HUES64 (cell line): ENCODE results near the gene TMEM121.

Experiments used
- H3K27ac ChIP-seq: 2 replicates; pipeline ENCODE4 v1.7.0; 2013; ENCODE audit warnings: low read depth, low read length, inconsistent platforms
- H3K27me3 ChIP-seq: 2 replicates; pipeline ENCODE4 v1.6.1; 2013; ENCODE audit warnings: mild to moderate bottlenecking, low read length; ENCODE audit not compliant: insufficient read depth
- H3K36me3 ChIP-seq: 2 replicates; pipeline ENCODE4 v1.6.1; 2013; ENCODE audit warnings: mild to moderate bottlenecking, low read length; ENCODE audit not compliant: insufficient read depth
- H3K4me1 ChIP-seq: 2 replicates; pipeline ENCODE4 v1.6.1; 2013; ENCODE audit warnings: mild to moderate bottlenecking, low read length, moderate library complexity; ENCODE audit not compliant: insufficient read depth
- H3K4me3 ChIP-seq: 2 replicates; pipeline ENCODE4 v1.5.1; 2013; ENCODE audit warnings: mild to moderate bottlenecking, low read length, moderate library complexity
- H3K9ac ChIP-seq: 2 replicates; pipeline ENCODE4 v1.6.1; 2013; ENCODE audit warnings: mild to moderate bottlenecking, low read depth, low read length
- H3K9me3 ChIP-seq: 2 replicates; pipeline ENCODE4 v1.6.1; 2013; ENCODE audit warnings: low read depth, low read length; ENCODE audit not compliant: insufficient read depth
- WGBS: fragments of 150-250, 120-280 bp; methylation state at CpG from one replicate; pipeline ENCODE4 v1.1.7; 2013; ENCODE audit warnings: missing lambda C conversion rate; 5-methylcytosine and 5-hydroxymethylcytosine counted together

TMEM121 gene

DNA sequence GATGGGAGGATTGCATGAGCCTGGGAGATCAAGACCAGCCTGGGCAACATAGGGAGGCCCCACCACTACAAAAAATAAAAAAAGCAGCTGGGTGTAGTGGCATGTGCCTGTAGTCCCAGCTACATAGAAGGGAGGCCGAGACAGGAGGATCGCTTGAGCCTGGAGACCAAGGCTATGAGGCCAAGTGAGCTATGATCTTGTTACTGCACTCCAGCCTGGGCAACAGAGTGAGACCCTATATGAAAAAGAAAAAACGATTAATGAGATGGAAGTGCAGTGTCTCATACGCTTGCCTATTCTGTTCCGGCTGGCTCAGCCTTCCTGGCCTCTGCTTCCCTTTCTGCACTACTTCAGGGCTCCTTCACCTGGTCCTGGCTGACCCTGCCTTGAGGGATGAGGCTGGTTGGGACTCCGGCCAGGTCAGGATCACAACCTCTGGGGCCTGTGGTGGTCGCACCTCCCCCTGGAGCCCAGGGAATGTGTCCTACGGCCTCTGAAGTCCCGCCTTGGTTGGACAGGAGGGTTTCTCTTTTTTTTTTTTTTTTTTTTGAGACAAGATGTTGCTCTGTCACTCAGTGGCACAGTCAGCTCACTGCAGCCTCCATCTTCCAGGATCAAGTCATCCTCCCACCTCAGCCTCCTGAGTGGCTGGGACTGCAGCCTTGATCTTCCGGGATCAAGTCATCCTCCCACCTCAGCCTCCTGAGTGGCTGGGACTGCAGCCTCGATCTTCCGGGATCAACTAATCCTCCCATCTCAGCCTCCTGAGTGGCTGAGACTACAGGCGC is 24.7 kb upstream of the TMEM121 start:
- Histone ChIP-seq H3K4me1 (no peaks in the 10 kb centered on the region), H3K9me3 (no peaks in the 10 kb centered on the region), H3K9ac (no peak overlapping the region), H3K4me3 (no peak overlapping the region), H3K36me3 (no peaks in the 10 kb centered on the region), H3K27me3 (no peaks in the 10 kb centered on the region), H3K27ac (no peak overlapping the region)
- WGBS, result 92% methylated on average over 12 of the region's 13 CpGs

DNA sequence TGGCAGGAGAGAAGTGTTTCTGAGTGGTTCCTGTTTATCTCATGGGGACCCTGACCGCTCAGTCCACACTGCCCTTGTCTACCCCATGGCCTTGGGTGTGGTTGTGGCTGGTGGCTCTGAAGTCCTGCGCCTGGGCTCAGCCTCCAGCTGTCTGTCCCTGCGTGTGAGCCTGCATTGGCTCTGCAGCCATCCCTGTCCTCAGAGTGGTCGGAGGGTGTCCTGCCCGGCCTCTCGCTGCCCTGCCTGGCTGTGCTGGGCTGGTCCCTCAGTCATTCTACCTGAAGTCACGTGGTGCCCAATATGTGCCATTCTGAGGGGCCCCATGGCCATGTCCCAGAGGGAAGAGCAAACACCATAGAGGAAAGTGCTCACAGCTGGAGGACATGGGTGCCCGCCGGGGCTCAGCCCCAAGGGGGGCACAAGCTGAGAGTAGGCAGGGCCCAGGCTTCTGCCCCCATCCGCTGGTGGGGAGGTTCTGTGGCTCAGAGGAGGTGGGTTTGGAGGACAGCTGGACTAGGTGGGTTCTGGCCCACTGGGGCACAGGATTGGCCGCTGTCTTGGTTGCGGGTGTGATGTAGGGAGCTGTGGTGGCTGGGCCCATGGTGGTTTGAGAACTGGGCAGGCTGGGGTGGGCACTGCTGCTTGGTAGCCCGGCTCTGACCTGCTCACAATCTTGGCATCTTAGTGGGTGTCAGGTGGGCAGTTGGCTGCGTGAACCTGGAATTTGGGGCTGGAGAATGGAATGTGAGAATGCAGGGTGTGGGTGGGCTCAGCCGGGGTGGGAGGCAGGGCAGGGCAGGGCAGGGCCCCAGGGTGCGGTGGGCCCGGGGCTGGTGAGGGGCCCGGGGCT is 23.7 kb upstream of the TMEM121 start:
- no peaks in the 10 kb centered on the region for H3K4me1 ChIP-seq
- no peaks in the 10 kb centered on the region for H3K9me3 ChIP-seq
- no peak overlapping the region for H3K4me3 ChIP-seq
- no peak overlapping the region for H3K27ac ChIP-seq
- H3K27me3 ChIP-seq, result no peaks in the 10 kb centered on the region
- 86% methylated on average over 18 of the region's 18 CpGs for WGBS
- no peak overlapping the region for H3K9ac ChIP-seq
- H3K36me3 ChIP-seq, result no peaks in the 10 kb centered on the region

DNA sequence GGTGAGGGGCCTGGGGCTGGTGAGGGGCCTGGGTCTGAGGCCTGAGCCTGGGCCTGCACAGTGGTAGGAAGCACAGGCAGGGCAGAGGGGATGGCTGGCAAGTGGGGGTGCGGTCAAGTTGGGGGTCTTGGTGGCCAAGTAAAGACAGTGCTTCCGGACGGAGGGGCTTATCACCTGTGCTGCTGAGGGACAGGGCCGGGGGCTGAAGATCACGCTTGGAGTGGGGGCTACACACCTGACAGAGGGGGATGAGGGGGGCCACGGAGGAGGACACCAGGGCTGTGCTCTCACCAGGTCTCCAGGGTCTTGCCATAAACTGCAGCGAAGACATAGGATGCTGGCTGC is 23.1 kb upstream of the TMEM121 start:
- Histone ChIP-seq H3K9ac (no peak overlapping the region), H3K4me3 (no peak overlapping the region), H3K36me3 (no peaks in the 10 kb centered on the region), H3K4me1 (no peaks in the 10 kb centered on the region), H3K27ac (no peak overlapping the region), H3K9me3 (no peaks in the 10 kb centered on the region), H3K27me3 (no peaks in the 10 kb centered on the region)
- 92% methylated on average over 7 of the region's 7 CpGs for WGBS

DNA sequence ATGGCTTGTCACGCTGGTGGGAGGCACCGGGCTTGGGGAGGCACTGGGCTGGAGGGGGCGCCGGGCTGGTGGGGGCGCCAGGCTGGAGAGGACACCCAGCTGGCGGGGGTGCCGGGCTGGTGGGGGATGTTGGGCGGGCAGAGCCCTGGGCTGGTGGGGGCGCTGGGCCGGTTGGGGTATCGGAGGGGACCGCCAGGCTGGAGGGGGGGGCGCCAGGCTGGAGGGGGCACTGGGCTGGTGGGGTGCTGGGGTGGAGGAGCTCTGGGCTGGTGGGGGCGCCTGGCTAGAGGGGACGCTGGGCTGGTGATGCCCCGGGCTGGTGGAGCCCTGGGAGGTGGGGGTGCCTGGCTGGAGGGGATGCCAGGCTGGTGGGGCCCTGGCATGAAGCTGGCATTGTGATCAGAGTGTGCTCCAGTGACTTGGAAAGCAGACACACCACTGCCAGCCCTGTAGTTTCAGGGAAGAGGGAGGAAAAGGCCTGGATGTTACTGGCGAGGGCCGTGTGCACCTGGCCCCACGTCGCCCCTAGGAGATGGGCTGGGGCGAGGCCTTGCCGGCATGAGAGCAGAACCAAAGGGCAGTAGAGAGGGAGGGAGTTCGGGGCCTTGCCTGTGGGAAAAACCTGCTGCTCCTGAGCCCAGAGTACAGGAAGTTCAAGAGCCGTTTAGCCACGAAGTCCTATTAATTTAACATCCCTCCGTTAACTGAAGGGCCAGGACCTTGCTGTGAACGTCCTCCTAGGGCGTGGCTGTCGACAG is 22.3 kb upstream of the TMEM121 start:
- 89% methylated on average over 29 of the region's 29 CpGs for WGBS

DNA sequence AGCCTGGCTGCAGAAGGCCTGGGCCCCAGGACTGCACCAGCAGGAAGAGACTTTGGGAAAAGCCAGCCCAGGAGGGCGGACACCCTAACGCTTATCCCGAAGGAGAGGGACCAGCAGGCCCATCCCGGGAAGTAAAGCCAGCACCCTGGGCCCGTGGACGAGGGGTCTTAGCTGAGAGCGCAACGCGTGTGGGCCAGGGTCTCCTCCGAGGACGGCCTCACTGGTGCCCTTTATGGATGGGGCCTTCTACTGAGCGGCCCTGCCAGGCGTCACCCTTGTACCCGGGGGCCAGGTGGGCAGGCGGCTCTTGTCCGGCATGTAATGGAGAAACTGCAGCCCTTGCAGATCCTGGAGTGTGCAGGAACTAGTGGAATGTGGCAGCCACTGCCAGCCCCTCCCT is 21.3 kb upstream of the TMEM121 start:
- Histone ChIP-seq H3K4me3 (no peak overlapping the region), H3K27ac (no peak overlapping the region), H3K36me3 (no peaks in the 10 kb centered on the region), H3K9me3 (no peaks in the 10 kb centered on the region), H3K9ac (no peak overlapping the region), H3K27me3 (no peaks in the 10 kb centered on the region), H3K4me1 (no peaks in the 10 kb centered on the region)
- WGBS, result 93% methylated on average over 16 of the region's 16 CpGs

More for the DNA sequence above, 22.3 kb upstream of the TMEM121 start:
- H3K27ac ChIP-seq, result no peak overlapping the region
- no peaks in the 10 kb centered on the region for H3K4me1 ChIP-seq
- H3K9me3 ChIP-seq, result no peaks in the 10 kb centered on the region
- no peak overlapping the region for H3K9ac ChIP-seq
- no peaks in the 10 kb centered on the region for H3K27me3 ChIP-seq
- no peaks in the 10 kb centered on the region for H3K36me3 ChIP-seq
- H3K4me3 ChIP-seq, result no peak overlapping the region

DNA sequence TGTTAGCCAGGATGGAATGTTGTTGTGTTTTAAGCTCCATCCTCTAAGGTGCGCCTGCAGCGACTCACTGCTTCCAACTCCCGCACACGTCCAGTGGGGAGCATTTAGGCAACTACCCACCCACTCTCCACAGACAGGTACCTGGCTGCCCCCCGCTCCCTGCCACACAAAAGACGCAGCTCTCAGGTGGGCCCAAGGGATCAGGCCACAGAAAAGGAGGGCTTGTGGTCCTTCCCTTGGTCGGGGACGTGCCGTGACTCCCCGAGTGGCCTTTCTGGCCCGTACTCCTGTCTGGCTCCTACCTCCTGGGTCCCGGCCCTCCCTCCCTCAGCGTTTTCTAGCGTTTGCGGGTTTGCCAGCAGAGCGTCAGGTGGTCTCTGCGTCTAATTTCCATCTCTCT is 19.1 kb upstream of the TMEM121 start:
- Histone ChIP-seq H3K36me3 (no peaks in the 10 kb centered on the region), H3K4me1 (no peaks in the 10 kb centered on the region), H3K4me3 (no peak overlapping the region), H3K27ac (no peak overlapping the region), H3K27me3 (no peaks in the 10 kb centered on the region; the same call in 1 of the 2 replicates), H3K9ac (no peak overlapping the region), H3K9me3 (no peaks in the 10 kb centered on the region)
- 87% methylated on average over 17 of the region's 17 CpGs for WGBS

DNA sequence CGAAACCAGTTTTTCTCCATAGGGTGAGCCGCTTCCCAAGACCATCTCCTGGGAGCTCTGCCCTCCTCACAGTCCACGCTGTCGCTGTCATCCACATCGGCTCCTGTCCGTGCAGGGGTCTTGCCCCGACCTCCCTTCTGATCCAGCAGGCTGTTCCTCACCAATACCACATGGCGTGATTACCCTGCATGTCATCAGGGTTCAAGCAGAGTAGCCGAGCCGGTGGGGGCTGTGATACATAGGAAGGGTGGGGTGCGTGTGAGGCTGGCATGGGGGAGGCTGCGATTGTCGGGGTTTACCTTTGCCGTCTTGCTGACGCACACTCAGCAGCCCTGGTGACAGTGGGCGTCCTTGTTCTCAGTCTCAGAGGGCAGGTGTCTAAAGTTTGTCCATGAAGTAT is 18.3 kb upstream of the TMEM121 start:
- Histone ChIP-seq H3K27me3 (peaks cover 4% of the 10 kb centered on the region; the same call in 1 of the 2 replicates), H3K4me1 (no peaks in the 10 kb centered on the region), H3K36me3 (no peaks in the 10 kb centered on the region), H3K4me3 (no peak overlapping the region), H3K27ac (no peak overlapping the region), H3K9ac (no peak overlapping the region), H3K9me3 (no peaks in the 10 kb centered on the region)
- 87% methylated on average over 16 of the region's 16 CpGs for WGBS

DNA sequence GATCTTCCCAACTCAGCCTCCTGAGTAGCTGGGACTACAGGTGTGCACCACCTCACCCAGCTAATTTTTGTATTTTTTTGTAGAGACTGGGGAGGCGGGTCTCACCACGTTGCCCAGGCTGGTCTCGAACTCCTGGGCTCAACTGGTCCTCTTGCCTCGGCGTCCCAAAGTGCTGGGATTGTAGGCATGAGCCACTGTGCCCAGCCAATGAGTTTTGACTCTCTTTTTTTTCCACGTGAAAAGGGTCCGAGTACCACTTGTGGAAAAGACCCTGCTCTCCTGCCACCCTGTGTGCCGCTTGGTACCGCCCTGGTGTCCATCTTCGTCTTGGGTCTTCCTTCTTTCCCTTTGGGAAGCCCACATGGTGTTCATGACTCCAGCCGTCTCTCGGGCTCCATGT is 17.8 kb upstream of the TMEM121 start:
- Histone ChIP-seq H3K27me3 (peaks cover 5% of the 10 kb centered on the region; the same call in 1 of the 2 replicates), H3K9ac (no peak overlapping the region), H3K9me3 (no peaks in the 10 kb centered on the region), H3K36me3 (no peaks in the 10 kb centered on the region), H3K4me1 (no peaks in the 10 kb centered on the region), H3K4me3 (no peak overlapping the region), H3K27ac (no peak overlapping the region)
- WGBS, result 86% methylated on average over 12 of the region's 12 CpGs

DNA sequence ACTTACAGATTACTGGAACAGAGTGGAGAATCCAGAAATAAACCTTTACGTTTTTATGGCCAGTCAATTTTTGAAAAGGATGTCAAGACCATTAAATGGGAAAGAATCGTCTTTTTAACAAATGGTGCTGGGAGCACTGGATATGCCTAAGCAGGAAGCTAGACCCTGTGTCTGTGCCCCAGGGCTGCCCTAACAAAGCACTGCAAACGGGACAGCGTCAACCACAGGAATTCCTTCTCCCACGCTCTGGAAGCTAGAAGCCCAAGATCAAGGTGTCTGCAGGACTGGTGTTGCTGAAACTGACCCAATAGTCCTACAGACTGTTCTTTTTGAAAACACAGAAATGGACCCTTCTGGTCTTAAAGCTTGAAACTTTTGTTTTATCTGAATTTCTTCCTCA is 9.3 kb upstream of the TMEM121 start:
- Histone ChIP-seq H3K27ac (no peak overlapping the region), H3K27me3 (peaks cover 11% of the 10 kb centered on the region; the same call in 1 of the 2 replicates), H3K4me1 (no peaks in the 10 kb centered on the region), H3K4me3 (no peak overlapping the region), H3K9me3 (peaks cover 12% of the 10 kb centered on the region), H3K9ac (no peak overlapping the region), H3K36me3 (no peaks in the 10 kb centered on the region)
- 63% methylated on average over 5 of the region's 5 CpGs for WGBS

DNA sequence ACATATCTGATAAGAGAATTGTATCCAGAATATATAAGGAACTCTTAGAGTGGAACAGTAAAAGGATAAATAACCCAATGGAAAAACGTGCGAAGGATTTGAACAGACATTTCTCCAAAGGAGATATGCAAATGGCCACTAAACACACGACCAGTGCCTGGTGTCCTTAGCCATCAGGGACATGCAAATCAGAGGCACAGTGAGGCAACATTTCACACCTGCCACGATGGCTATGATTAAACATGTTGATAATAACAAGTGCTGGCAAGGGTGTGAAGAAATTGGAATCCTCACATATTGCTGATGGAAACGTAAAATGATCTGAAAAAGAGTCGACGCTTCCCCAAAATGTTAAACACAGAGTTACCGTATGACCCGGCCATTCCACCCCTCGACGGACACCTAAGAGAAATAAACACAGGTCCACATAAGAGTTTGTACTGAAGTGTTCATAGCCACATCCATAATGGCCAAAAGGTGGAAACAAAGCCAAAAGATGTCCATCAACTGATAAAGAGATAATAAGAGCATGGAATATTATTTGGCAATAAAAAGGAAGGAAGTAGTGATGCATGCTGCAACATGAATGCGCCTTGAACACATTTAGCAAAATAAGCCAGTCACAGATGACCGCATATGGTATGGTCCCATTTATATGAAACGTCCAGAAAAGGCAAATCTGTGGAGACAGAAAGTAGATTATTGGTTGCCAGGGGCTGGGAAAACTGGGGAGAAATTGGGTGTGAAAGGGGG is 6.3 kb upstream of the TMEM121 start:
- no peaks in the 10 kb centered on the region for H3K36me3 ChIP-seq
- H3K9ac ChIP-seq, result no peak overlapping the region
- H3K27me3 ChIP-seq, result peaks cover 24% of the 10 kb centered on the region
- no peaks in the 10 kb centered on the region for H3K4me1 ChIP-seq
- H3K27ac ChIP-seq, result no peak overlapping the region
- WGBS, result 74% methylated on average over 14 of the region's 14 CpGs
- H3K9me3 ChIP-seq, result peaks cover 12% of the 10 kb centered on the region
- no peak overlapping the region for H3K4me3 ChIP-seq
